Mononuclear cell (primary cell): ENCODE results near the gene S100A14. TPM values are rescaled to one million over a fixed set of nuclear protein-coding genes. Genes with fewer than 3 reads are reported as not detected.

Experiments
- H3K27me3 ChIP-seq: 2 replicates; pipeline ENCODE4 v1.6.0; 2011; ENCODE audit warnings: low read length, control low read depth; ENCODE audit not compliant: insufficient read depth
- H3K4me1 ChIP-seq: 2 replicates; pipeline ENCODE4 v1.5.1; 2011; ENCODE audit warnings: mild to moderate bottlenecking, low read length, control low read depth; ENCODE audit not compliant: insufficient read depth
- H3K4me3 ChIP-seq: 2 replicates; pipeline ENCODE4 v1.5.1; 2011; ENCODE audit warnings: mild to moderate bottlenecking, low read length, moderate library complexity
- H3K9me3 ChIP-seq: 2 replicates; pipeline ENCODE4 v1.5.1; 2011; ENCODE audit warnings: low read depth, mild to moderate bottlenecking, control low read depth, low read length
- total RNA-seq: library from RNA; depleted of rRNA; stranded (reverse); fragments of >200 nt; gene quantifications from one replicate; pipeline ENCODE4 v1.2.3, GENCODE V29; 2012

S100A14 gene
- total RNA-seq, 1 donor = not detected

GRCh38 chr1:153613406-153613805 is 2.7 kb downstream of the S100A14 start:
- Histone ChIP-seq H3K27me3 (no peaks in the 10 kb centered on the region), H3K4me1 (peaks cover 38% of the 10 kb centered on the region), H3K9me3 (no peaks in the 10 kb centered on the region), H3K4me3 (no peak overlapping the region)

- no peaks in the 10 kb centered on the region for H3K9me3 ChIP-seq
- peaks cover 35% of the 10 kb centered on the region for H3K4me1 ChIP-seq
- H3K27me3 ChIP-seq = no peaks in the 10 kb centered on the region
- H3K4me3 ChIP-seq = no peak within 1 kb of the TSS
Observed at GRCh38 chr1:153612755-153613331, 3.3 kb downstream of the S100A14 start, which contains the start of gene S100A16. Gene S100A16 (minus strand): TSS chr1:153613137. CDS start chr1:153608151, 4,986 bp downstream.

GRCh38 chr1:153612111-153612754 is 3.9 kb downstream of the S100A14 start:
- Histone ChIP-seq H3K4me3 (no peak overlapping the region), H3K9me3 (no peaks in the 10 kb centered on the region), H3K27me3 (no peaks in the 10 kb centered on the region), H3K4me1 (peaks cover 29% of the 10 kb centered on the region)

DNA sequence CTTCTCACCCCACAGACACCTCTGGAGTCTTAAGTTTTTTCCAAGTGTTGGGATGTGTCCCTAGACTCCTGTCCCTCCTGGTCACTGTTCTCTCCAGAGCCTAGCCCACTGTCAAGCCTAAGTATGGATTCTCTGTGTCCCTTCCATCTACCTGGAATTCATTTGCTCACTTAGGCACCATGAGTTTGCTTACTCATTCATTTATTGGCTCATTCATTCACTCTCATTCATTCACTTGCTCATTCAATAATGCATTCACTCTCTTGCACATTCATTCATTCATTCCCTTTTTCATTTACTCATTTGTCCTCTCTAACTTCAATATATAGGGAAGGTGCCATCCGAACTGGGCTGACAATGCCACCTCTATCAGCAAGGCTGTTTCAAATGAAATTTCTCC is 4.8 kb downstream of the S100A14 start:
- Histone ChIP-seq H3K9me3 (no peaks in the 10 kb centered on the region), H3K4me3 (no peak overlapping the region), H3K4me1 (peaks cover 21% of the 10 kb centered on the region), H3K27me3 (no peaks in the 10 kb centered on the region)

- Histone ChIP-seq H3K27me3 (no peaks in the 10 kb centered on the region), H3K9me3 (no peaks in the 10 kb centered on the region), H3K4me3 (no peak overlapping the region), H3K4me1 (peaks cover 21% of the 10 kb centered on the region)
Observed at GRCh38 chr1:153610811-153611301, 5.3 kb downstream of the S100A14 start.

DNA sequence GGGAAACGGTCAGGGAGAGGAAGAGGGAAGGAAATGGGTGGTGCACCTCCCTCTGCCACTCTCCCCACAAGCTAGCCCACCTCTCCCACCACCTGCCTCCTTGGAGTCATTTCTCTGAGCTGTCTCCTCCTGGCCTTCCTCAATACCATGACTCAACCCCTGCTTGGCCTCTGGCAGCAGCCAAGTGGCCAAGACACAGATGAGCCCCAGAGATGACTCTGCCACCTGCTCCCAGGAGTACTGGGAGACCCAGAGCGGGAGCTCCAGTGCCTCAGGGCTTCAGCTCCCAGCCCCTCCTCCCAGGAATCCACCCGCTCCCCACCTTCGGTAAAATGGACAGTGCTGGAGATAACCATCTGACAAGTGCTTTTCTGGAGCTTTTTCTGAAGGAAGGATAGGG is 5.8 kb downstream of the S100A14 start:
- Histone ChIP-seq H3K27me3 (no peaks in the 10 kb centered on the region), H3K9me3 (no peaks in the 10 kb centered on the region), H3K4me3 (no peak overlapping the region), H3K4me1 (peaks cover 21% of the 10 kb centered on the region)

- H3K27me3 ChIP-seq = no peaks in the 10 kb centered on the region
- H3K9me3 ChIP-seq = no peaks in the 10 kb centered on the region
- H3K4me3 ChIP-seq = no peak overlapping the region
- peaks cover 21% of the 10 kb centered on the region for H3K4me1 ChIP-seq
Observed at GRCh38 chr1:153609585-153609907, 6.6 kb downstream of the S100A14 start.

DNA sequence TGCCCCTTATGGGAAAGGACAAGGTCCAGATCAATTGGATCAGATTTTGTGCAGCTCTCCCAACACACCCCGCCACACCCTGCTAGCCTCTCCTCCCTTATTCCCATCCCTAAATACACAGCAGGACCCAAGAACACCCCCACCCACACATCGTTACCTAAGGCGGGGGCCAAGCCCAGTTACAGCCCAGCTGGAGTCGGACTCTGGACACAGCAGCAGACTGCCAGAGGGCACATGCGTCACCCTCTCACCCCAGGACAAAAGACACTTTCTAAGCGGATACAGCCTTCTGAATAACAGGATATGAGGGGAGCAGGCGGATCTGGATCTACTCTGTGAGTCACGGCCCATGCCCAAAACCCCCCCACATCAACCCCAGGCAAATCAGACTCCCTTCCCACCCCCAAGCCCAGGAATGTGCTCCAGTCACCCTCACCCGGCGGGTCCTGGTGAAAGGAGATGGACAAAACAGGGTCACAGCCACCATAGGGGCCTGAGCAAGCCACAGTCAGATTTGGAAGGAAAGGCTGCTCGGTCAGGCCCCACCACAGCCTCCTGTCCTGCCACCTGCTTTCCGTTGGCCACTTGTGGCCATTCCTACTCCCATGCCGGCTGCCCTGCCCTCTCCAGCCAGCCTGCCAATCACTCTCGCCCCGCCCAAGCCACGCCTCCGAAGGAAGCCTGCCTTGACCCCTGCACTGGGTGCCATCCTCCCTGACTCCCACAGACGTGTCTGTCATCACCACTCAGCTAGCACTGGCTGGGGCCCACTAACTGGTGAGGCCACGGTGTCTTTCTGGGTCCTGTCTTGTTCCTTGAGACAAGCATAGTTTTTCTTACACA is 7.2 kb downstream of the S100A14 start:
- Histone ChIP-seq H3K4me1 (peaks cover 21% of the 10 kb centered on the region), H3K27me3 (no peaks in the 10 kb centered on the region), H3K9me3 (no peaks in the 10 kb centered on the region), H3K4me3 (no peak overlapping the region)

GRCh38 chr1:153608089-153608682 is 7.9 kb downstream of the S100A14 start:
- H3K4me3 ChIP-seq = no peak overlapping the region
- peaks cover 21% of the 10 kb centered on the region for H3K4me1 ChIP-seq
- H3K27me3 ChIP-seq = no peaks in the 10 kb centered on the region
- no peaks in the 10 kb centered on the region for H3K9me3 ChIP-seq

- Histone ChIP-seq H3K27me3 (no peaks in the 10 kb centered on the region), H3K9me3 (no peaks in the 10 kb centered on the region), H3K4me3 (no peak overlapping the region), H3K4me1 (peaks cover 21% of the 10 kb centered on the region)
Observed at GRCh38 chr1:153607381-153607780, 8.7 kb downstream of the S100A14 start.

GRCh38 chr1:153606194-153606593 is 9.9 kb downstream of the S100A14 start:
- peaks cover 23% of the 10 kb centered on the region for H3K4me1 ChIP-seq
- H3K4me3 ChIP-seq = no peak overlapping the region
- no peaks in the 10 kb centered on the region for H3K27me3 ChIP-seq
- H3K9me3 ChIP-seq = no peaks in the 10 kb centered on the region

- peaks cover 29% of the 10 kb centered on the region for H3K4me1 ChIP-seq
- no peaks in the 10 kb centered on the region for H3K27me3 ChIP-seq
- no peaks in the 10 kb centered on the region for H3K9me3 ChIP-seq
- no peak overlapping the region for H3K4me3 ChIP-seq
Observed at GRCh38 chr1:153602749-153603148, 13.4 kb downstream of the S100A14 start.

DNA sequence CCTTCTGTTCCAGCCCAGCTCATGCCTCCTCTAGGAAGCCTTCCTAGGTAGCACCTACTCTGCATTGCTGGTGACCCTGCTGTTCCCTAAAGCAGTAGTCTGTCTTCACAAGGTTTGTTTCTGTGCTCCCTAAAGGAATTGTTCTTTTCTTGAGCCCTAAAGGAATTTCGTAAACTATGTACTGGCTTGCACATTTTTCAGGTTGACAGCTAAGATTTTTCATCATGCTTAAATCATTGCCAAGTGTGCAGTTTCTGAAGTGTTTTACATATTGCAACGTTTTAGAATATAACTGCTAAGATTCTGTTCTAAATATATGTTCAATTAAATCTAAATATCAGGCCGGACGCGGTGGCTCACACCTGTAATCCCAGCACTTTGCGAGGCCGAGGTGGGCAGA is 16.3 kb downstream of the S100A14 start:
- H3K4me3 ChIP-seq = no peak overlapping the region
- no peaks in the 10 kb centered on the region for H3K27me3 ChIP-seq
- H3K4me1 ChIP-seq = peaks cover 37% of the 10 kb centered on the region
- H3K9me3 ChIP-seq = no peaks in the 10 kb centered on the region

- no peaks in the 10 kb centered on the region for H3K9me3 ChIP-seq
- no peak overlapping the region for H3K4me3 ChIP-seq
- peaks cover 37% of the 10 kb centered on the region for H3K4me1 ChIP-seq
- H3K27me3 ChIP-seq = no peaks in the 10 kb centered on the region
Observed at GRCh38 chr1:153598309-153599172, 17.6 kb downstream of the S100A14 start.
